HG02571 (cell line): ENCODE results near the gene RIC1.
A peak's percentile ranks its signal among the peaks of the same experiment; 100 is the strongest.
"Not testable (repeated sequence)": the region's sequence is repeated elsewhere in the genome, so short reads cannot be mapped to it uniquely, and the experiment has no call there.

Source experiments
- ATAC-seq: cut with Tn5 transposase; IDR thresholded peaks from one replicate; pipeline ENCODE4 v1.9.1; 2021; ENCODE audit warnings: mild to moderate bottlenecking, moderate library complexity; ENCODE audit not compliant: unreplicated experiment

Gene RIC1

GRCh38 chr9:5628530-5629311 is at the start of gene RIC1:
TSS of gene RIC1 (plus strand) at chr9:5629107. CDS start at chr9:5629310, 203 bp downstream.
- ATAC-seq: peak; percentile 55

GRCh38 chr9:5579881-5580280 is 49.0 kb upstream of the RIC1 start:
- ATAC-seq: no peak

GRCh38 chr9:5580650-5581049 is 48.3 kb upstream of the RIC1 start:
- ATAC-seq: no peak

- ATAC-seq: not testable (repeated sequence)
Observed at GRCh38 chr9:5581706-5582105, 47.2 kb upstream of the RIC1 start.

- ATAC-seq: peak; percentile 41
Observed at GRCh38 chr9:5582835-5583195, 46.1 kb upstream of the RIC1 start.

GRCh38 chr9:5586391-5586802 is 42.5 kb upstream of the RIC1 start:
- ATAC-seq: peak; percentile 41

- no peak for ATAC-seq
Observed at GRCh38 chr9:5587024-5587423, 41.9 kb upstream of the RIC1 start.

GRCh38 chr9:5592231-5592630 is 36.7 kb upstream of the RIC1 start:
- ATAC-seq: no peak

GRCh38 chr9:5592904-5593303 is 36.0 kb upstream of the RIC1 start:
- no peak for ATAC-seq

- peak; percentile 64 for ATAC-seq
Observed at GRCh38 chr9:5593904-5594303, 35.0 kb upstream of the RIC1 start.

- no peak for ATAC-seq
Observed at GRCh38 chr9:5596173-5596572, 32.7 kb upstream of the RIC1 start.

GRCh38 chr9:5608298-5609225 is 20.3 kb upstream of the RIC1 start:
- ATAC-seq: no peak

GRCh38 chr9:5609226-5609596 is 19.7 kb upstream of the RIC1 start:
- ATAC-seq: no peak

GRCh38 chr9:5610491-5610890 is 18.4 kb upstream of the RIC1 start:
- no peak for ATAC-seq

GRCh38 chr9:5611321-5612184 is 17.4 kb upstream of the RIC1 start:
- no peak for ATAC-seq

GRCh38 chr9:5612185-5612530 is 16.7 kb upstream of the RIC1 start:
- ATAC-seq: no peak

GRCh38 chr9:5614192-5614591 is 14.7 kb upstream of the RIC1 start:
- ATAC-seq: no peak

- ATAC-seq: no peak
Observed at GRCh38 chr9:5614985-5615384, 13.9 kb upstream of the RIC1 start.

GRCh38 chr9:5617749-5618148 is 11.2 kb upstream of the RIC1 start:
- peak; percentile 85 for ATAC-seq

GRCh38 chr9:5620494-5620893 is 8.4 kb upstream of the RIC1 start:
- no peak for ATAC-seq

GRCh38 chr9:5621327-5621726 is 7.6 kb upstream of the RIC1 start:
- no peak for ATAC-seq
